Cardiac fibroblast (primary cell): Measurements from ENCODE around the gene BRSK2.
"Not testable (repeated sequence)": the region's sequence is repeated elsewhere in the genome, so short reads cannot be mapped to it uniquely, and the experiment has no call there.

Experiments used
- DNase-seq, 2 donors: peaks; one replicate each; pipeline versions ENCODE4 v3.0.0 to v3.0.0-alpha.2; 2010; ENCODE audit warnings: low read depth in 2 of 2
- H3K4me3 ChIP-seq, 2 donors: replicated peaks in 1 of 2; 1 replicate in 1 of 2; 2 replicates in 1 of 2; pipeline ENCODE4 v1.5.1; 2011; ENCODE audit warnings: low read depth in 2 of 2, low read length in 2 of 2, mild to moderate bottlenecking in 2 of 2, moderate library complexity in 1 of 2
- CTCF ChIP-seq: IDR thresholded peaks from one replicate; pipeline ENCODE4 v1.5.1; 2011; ENCODE audit warnings: low read depth, mild to moderate bottlenecking, low read length, inconsistent platforms

BRSK2 gene

GRCh38 chr11:1345737-1346513, 43.8 kb upstream of the BRSK2 start:
- no peak for TF ChIP-seq CTCF

GRCh38 chr11:1346669-1347390, 42.9 kb upstream of the BRSK2 start:
- DNase-seq: no peak
- TF ChIP-seq CTCF: no peak
- H3K4me3 ChIP-seq: no peak overlapping the region

More at GRCh38 chr11:1345737-1346513, 43.8 kb upstream of the BRSK2 start:
- DNase-seq: no peak
- H3K4me3 ChIP-seq: no peak overlapping the region

- H3K4me3 ChIP-seq, DNase-seq: not testable (repeated sequence)
These were observed 42.2 kb upstream of the BRSK2 start for GRCh38 chr11:1347411-1347999.

GRCh38 chr11:1348146-1348795, 41.5 kb upstream of the BRSK2 start:
- H3K4me3 ChIP-seq: no peak overlapping the region
- no peak for DNase-seq
- no peak for TF ChIP-seq CTCF

- DNase-seq: no peak
- TF ChIP-seq CTCF: no peak
- H3K4me3 ChIP-seq: no peak overlapping the region
These were observed 40.9 kb upstream of the BRSK2 start for GRCh38 chr11:1348796-1349326.

- no peak overlapping the region for H3K4me3 ChIP-seq
- TF ChIP-seq CTCF: no peak
- DNase-seq: no peak
These were observed 40.2 kb upstream of the BRSK2 start for GRCh38 chr11:1349327-1350041.
